CD14-positive monocyte (primary cell): ENCODE results near the gene CSNK1E. TPM values are rescaled to one million over a fixed set of nuclear protein-coding genes. Genes with fewer than 3 reads are reported as not detected.

Experiments used
- DNase-seq, 3 donors: peaks; one replicate each; pipeline ENCODE4 v3.0.0-alpha.2; 2011 to 2022
- H2AFZ ChIP-seq: 2 replicates; pipeline ENCODE4 v1.6.0; 2012; ENCODE audit warnings: mild to moderate bottlenecking, low read depth, low read length, inconsistent platforms; ENCODE audit not compliant: insufficient read depth, poor library complexity, severe bottlenecking
- H3K27ac ChIP-seq, 2 donors: 1 replicate in 1 of 2; 2 replicates in 1 of 2; pipeline ENCODE4 v1.5.1; 2012 to 2013; ENCODE audit warnings: low read length in 2 of 2, control low read depth in 1 of 2, inconsistent platforms in 1 of 2, low read depth in 1 of 2, mild to moderate bottlenecking in 1 of 2
- H3K27me3 ChIP-seq, 2 donors: one replicate each; pipeline versions ENCODE4 v1.6.0 to v1.6.1; 2011 to 2013; ENCODE audit warnings: low read length in 2 of 2; ENCODE audit not compliant: control insufficient read depth in 2 of 2, insufficient read depth in 2 of 2
- H3K36me3 ChIP-seq, 2 donors: replicated peaks in 1 of 2; 1 replicate in 1 of 2; 2 replicates in 1 of 2; pipeline versions ENCODE4 v1.5.1 to v1.6.1; 2012 to 2013; ENCODE audit warnings: low read length in 2 of 2, control low read depth in 1 of 2, inconsistent platforms in 1 of 2, mild to moderate bottlenecking in 1 of 2; ENCODE audit not compliant: insufficient read depth in 2 of 2, control insufficient read depth in 1 of 2
- H3K4me1 ChIP-seq, 2 donors: 1 replicate in 1 of 2; 2 replicates in 1 of 2; pipeline versions ENCODE4 v1.5.1 to v1.6.1; 2012 to 2013; ENCODE audit warnings: low read length in 2 of 2, control low read depth in 1 of 2, inconsistent platforms in 1 of 2, mild to moderate bottlenecking in 1 of 2, moderate library complexity in 1 of 2; ENCODE audit not compliant: insufficient read depth in 2 of 2, control insufficient read depth in 1 of 2
- H3K4me2 ChIP-seq: replicated peaks from 2 replicates; pipeline ENCODE3; 2012; ENCODE audit warnings: low read length, moderate library complexity, mild to moderate bottlenecking; ENCODE audit not compliant: poor library complexity, severe bottlenecking; ENCODE audit errors: extremely low read depth
- H3K4me3 ChIP-seq, 3 experiments: fragments of 200-600 bp in 1 of 3; sonication (generic) in 1 of 3; replicated peaks in 1 of 3; 1 replicate in 2 of 3; 2 replicates in 1 of 3; pipeline ENCODE4 v1.5.1; 2011 to 2013; ENCODE audit warnings: low read length in 3 of 3, mild to moderate bottlenecking in 3 of 3, control low read depth in 2 of 3, low read depth in 2 of 3, inconsistent platforms in 1 of 3, moderate library complexity in 1 of 3
- H3K79me2 ChIP-seq: 2 replicates; pipeline ENCODE4 v1.6.0; 2012; ENCODE audit warnings: mild to moderate bottlenecking, control low read depth, inconsistent platforms, low read length, moderate library complexity; ENCODE audit not compliant: insufficient read depth
- H3K9ac ChIP-seq: 2 replicates; pipeline ENCODE4 v1.6.0; 2017; ENCODE audit warnings: low read length, mild to moderate bottlenecking; ENCODE audit not compliant: insufficient read depth, poor library complexity, severe bottlenecking
- H3K9me3 ChIP-seq, 2 donors: replicated peaks in 1 of 2; 1 replicate in 1 of 2; 2 replicates in 1 of 2; pipeline versions ENCODE4 v1.5.1 to v1.6.1; 2012 to 2013; ENCODE audit warnings: low read length in 2 of 2, control low read depth in 1 of 2; ENCODE audit not compliant: control insufficient read depth in 1 of 2, insufficient read depth in 1 of 2
- H4K20me1 ChIP-seq: 2 replicates; pipeline ENCODE4 v1.6.0; 2012; ENCODE audit warnings: mild to moderate bottlenecking, low read length, control low read depth, moderate library complexity; ENCODE audit not compliant: insufficient read depth
- H3K27ac Mint-ChIP-seq, 7 donors: one replicate each; pipeline ENCODE4 v1.8.0; 2020; ENCODE audit warnings: mild to moderate bottlenecking in 7 of 7, mixed read lengths in 7 of 7, moderate library complexity in 6 of 7, inconsistent platforms in 2 of 7
- H3K27me3 Mint-ChIP-seq, 3 donors: one replicate each; pipeline ENCODE4 v1.8.0; 2021 to 2022; ENCODE audit warnings: low read depth in 3 of 3, mild to moderate bottlenecking in 3 of 3, mixed read lengths in 3 of 3, moderate library complexity in 3 of 3, inconsistent platforms in 1 of 3
- H3K36me3 Mint-ChIP-seq, 2 donors: one replicate each; pipeline ENCODE4 v1.8.0; 2020; ENCODE audit warnings: mixed read lengths in 2 of 2, inconsistent platforms in 1 of 2, mild to moderate bottlenecking in 1 of 2
- H3K4me1 Mint-ChIP-seq: one replicate; pipeline ENCODE4 v1.8.0; 2020; ENCODE audit warnings: mild to moderate bottlenecking, mixed read lengths
- H3K4me3 Mint-ChIP-seq, 2 donors: one replicate each; pipeline ENCODE4 v1.8.0; 2020; ENCODE audit warnings: mild to moderate bottlenecking in 2 of 2, mixed read lengths in 2 of 2, moderate library complexity in 1 of 2
- H3K9me3 Mint-ChIP-seq, 7 donors: one replicate each; pipeline ENCODE4 v1.8.0; 2020 to 2022; ENCODE audit warnings: mixed read lengths in 7 of 7, mild to moderate bottlenecking in 6 of 7, moderate library complexity in 6 of 7, inconsistent platforms in 2 of 7
- WGBS: methylation state at CpG from one replicate; pipeline ENCODE4 v1.1.5; 2013; ENCODE audit warnings: missing lambda C conversion rate; ENCODE audit not compliant: insufficient coverage; 5-methylcytosine and 5-hydroxymethylcytosine counted together
- intact Hi-C, 2 donors: fragments of 100-400 bp; cut with micrococcal nuclease; formaldehyde crosslinking; loops; one replicate each; pipeline versions ENCODE4 v1.15.0 to v1.15.1; 2023
- polyA plus RNA-seq, 3 donors: library from polyadenylated mRNA; depleted of rRNA in 1 of 3; unstranded in 2 of 3; stranded (reverse) in 1 of 3; fragments of 300-500 nt in 2 of 3; fragments of >200 nt in 1 of 3; fragmentation: Illumina TruSeq in 2 of 3; gene quantifications; 1 replicate in 2 of 3; 2 replicates in 1 of 3; pipeline ENCODE4 v1.2.3, GENCODE V29; 2012 to 2021
- TF ChIP-seq, protein P1 (sequence below): fragments of 200-600 bp; IDR thresholded peaks from one replicate; pipeline ENCODE4 v1.8.0; 2022; ENCODE audit warnings: antibody characterized with exemption, mild to moderate bottlenecking

CSNK1E gene
- polyA plus RNA-seq, 3 donors: 1.9 to 44.7 (median 3.1) TPM

DNA sequence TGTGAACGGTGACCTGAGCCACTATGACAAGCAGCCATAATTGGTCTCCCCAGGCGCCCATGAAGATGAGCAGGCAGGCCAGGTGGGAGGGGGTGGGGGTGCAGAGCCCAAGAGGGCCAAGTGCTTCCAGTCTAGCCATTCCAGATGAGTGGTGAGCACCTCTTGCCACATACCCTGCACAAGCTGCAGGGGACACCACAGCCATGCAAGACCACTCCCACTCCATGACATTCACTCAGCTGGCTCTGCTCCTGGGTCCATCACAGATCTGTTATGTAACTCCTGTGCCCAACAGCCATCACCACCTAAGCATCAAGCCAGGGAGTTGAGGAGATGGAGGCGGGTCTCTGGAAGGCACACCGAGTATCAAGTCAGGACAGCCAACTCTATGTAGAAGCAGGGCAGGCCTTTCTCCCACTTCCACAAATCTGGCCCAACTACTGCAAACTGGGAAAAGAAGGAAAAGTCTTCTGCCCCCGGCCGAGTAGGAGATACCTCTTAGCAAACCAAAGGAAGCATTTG is 52.9 kb downstream of the CSNK1E start:
- no peak overlapping the region for H3K4me3 Mint-ChIP-seq
- peaks cover 0 to 5% (median 0%) of the 10 kb centered on the region in 3 donors for H3K27me3 Mint-ChIP-seq
- no peak overlapping the region for H3K4me2 ChIP-seq
- peaks cover 8 to 24% of the 10 kb centered on the region in 2 donors for H3K36me3 Mint-ChIP-seq
- intact Hi-C loops: no loop called here
- peak overlapping the region in 1 of 7 donors; percentile 3 for H3K27ac Mint-ChIP-seq
- DNase-seq: no peak
- peaks cover 34% of the 10 kb centered on the region for H4K20me1 ChIP-seq
- no peak overlapping the region for H2AFZ ChIP-seq
- peaks cover 43 to 49% of the 10 kb centered on the region in 2 donors for H3K4me1 ChIP-seq
- no peaks in the 10 kb centered on the region for H3K27me3 ChIP-seq
- no peak overlapping the region for H3K27ac ChIP-seq
- WGBS: 100% methylated on average over 1 of the region's 6 CpGs
- TF ChIP-seq, protein P1, sequence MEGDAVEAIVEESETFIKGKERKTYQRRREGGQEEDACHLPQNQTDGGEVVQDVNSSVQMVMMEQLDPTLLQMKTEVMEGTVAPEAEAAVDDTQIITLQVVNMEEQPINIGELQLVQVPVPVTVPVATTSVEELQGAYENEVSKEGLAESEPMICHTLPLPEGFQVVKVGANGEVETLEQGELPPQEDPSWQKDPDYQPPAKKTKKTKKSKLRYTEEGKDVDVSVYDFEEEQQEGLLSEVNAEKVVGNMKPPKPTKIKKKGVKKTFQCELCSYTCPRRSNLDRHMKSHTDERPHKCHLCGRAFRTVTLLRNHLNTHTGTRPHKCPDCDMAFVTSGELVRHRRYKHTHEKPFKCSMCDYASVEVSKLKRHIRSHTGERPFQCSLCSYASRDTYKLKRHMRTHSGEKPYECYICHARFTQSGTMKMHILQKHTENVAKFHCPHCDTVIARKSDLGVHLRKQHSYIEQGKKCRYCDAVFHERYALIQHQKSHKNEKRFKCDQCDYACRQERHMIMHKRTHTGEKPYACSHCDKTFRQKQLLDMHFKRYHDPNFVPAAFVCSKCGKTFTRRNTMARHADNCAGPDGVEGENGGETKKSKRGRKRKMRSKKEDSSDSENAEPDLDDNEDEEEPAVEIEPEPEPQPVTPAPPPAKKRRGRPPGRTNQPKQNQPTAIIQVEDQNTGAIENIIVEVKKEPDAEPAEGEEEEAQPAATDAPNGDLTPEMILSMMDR: no peak
- peaks cover 39% of the 10 kb centered on the region for H3K79me2 ChIP-seq
- H3K36me3 ChIP-seq: no peaks in the 10 kb centered on the region
- no peak overlapping the region for H3K4me3 ChIP-seq
- no peak overlapping the region for H3K9ac ChIP-seq
- H3K9me3 ChIP-seq: no peaks in the 10 kb centered on the region
- H3K9me3 Mint-ChIP-seq: no peaks in the 10 kb centered on the region
- H3K4me1 Mint-ChIP-seq: peaks cover 55% of the 10 kb centered on the region

DNA sequence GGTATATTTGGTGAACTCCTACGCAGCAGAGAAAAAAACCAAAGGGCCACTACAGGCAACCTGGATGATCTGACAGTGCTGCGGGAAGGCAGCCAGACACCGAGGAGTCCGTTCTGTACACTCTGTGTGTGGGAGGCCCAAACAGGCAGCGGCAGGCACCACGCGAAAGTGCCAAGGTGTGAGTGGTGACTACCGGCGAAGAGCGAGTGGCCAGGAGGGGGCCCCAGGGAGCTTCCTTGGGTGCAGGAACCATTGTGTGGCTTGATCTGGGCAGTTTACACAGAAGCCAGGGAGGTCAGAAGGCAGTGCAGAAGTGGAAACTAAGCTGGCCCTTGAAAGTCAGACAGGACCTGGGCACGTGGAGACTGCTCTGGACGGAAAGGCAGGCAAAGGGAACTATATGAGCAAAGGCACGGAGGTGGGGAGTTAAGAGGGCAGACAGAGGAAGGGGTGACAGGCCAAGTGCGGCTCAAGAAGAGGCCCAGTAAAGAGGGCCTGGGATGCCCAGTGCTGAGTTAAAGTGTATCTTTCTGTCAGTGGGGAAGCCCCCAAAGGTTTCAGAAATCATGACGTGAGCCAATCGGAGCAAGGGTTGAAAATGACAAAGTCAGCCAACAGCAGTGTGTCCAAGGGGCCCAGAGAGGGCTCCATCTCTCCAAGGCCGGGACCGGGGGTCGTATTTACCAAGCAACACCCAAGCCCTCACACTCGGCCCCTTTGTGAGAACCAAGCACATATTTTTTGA is 55.0 kb downstream of the CSNK1E start:
- H3K36me3 Mint-ChIP-seq: peaks cover 8 to 22% of the 10 kb centered on the region in 2 donors
- peaks cover 45 to 52% of the 10 kb centered on the region in 2 donors for H3K4me1 ChIP-seq
- H3K27me3 ChIP-seq: no peaks in the 10 kb centered on the region
- 90% methylated on average over 16 of the region's 20 CpGs for WGBS
- peaks cover 62% of the 10 kb centered on the region for H3K4me1 Mint-ChIP-seq
- TF ChIP-seq, protein P1: peak; percentile 48
- H3K36me3 ChIP-seq: no peaks in the 10 kb centered on the region
- H3K27me3 Mint-ChIP-seq: peaks cover 0 to 5% (median 0%) of the 10 kb centered on the region in 3 donors
- peaks cover 31% of the 10 kb centered on the region for H3K79me2 ChIP-seq
- peaks cover 0 to 2% (median 0%) of the 10 kb centered on the region in 7 donors for H3K9me3 Mint-ChIP-seq
- intact Hi-C loops: no loop called here
- no peak overlapping the region for H3K4me3 Mint-ChIP-seq
- H3K4me3 ChIP-seq: no peak overlapping the region
- H3K4me2 ChIP-seq: no peak overlapping the region
- no peak overlapping the region for H3K27ac ChIP-seq
- H3K9ac ChIP-seq: no peak overlapping the region
- H3K27ac Mint-ChIP-seq: peak overlapping the region in 3 of 7 donors; percentile 47 to 68 (median 56)
- no peaks in the 10 kb centered on the region for H3K9me3 ChIP-seq
- DNase-seq: peak in 2 of 3 donors; percentile 11 to 15
- peaks cover 50% of the 10 kb centered on the region for H4K20me1 ChIP-seq
- no peak overlapping the region for H2AFZ ChIP-seq
